ENCODE results near the gene HS3ST3A1. TPM values are rescaled to one million over a fixed set of nuclear protein-coding genes. Genes with fewer than 3 reads are reported as not detected.

The HS3ST3A1 gene
- total RNA-seq, 1 donor from 2014 or later: 0.16 TPM

- H3K4me3 ChIP-seq: no peak overlapping the region
- no peak for DNase-seq
- no peak overlapping the region for H3K27ac ChIP-seq (replicated peaks)
- H3K9me3 ChIP-seq (replicated peaks): no peaks in the 10 kb centered on the region
- intact Hi-C loops (cut with micrococcal nuclease): no loop called here
- TF ChIP-seq CTCF (IDR thresholded peaks at IDR 0.05; ENCODE audit: borderline replicate concordance): no peak
- H3K27me3 ChIP-seq (ENCODE audit: low read depth): peaks cover 5% of the 10 kb centered on the region
- H3K4me1 ChIP-seq: no peaks in the 10 kb centered on the region
- H3K36me3 ChIP-seq: no peaks in the 10 kb centered on the region
These were observed 75.9 kb downstream of the HS3ST3A1 start for GRCh38 chr17:13525876-13526275.

- H3K27me3 ChIP-seq (ENCODE audit: low read depth): peaks cover 2% of the 10 kb centered on the region
- no peaks in the 10 kb centered on the region for H3K9me3 ChIP-seq (replicated peaks)
- TF ChIP-seq CTCF (IDR thresholded peaks at IDR 0.05; ENCODE audit: borderline replicate concordance): no peak
- H3K27ac ChIP-seq (replicated peaks): no peak overlapping the region
- intact Hi-C loops (cut with micrococcal nuclease): no loop called here
- H3K4me3 ChIP-seq: no peak overlapping the region
- no peak for DNase-seq
- H3K36me3 ChIP-seq: no peaks in the 10 kb centered on the region
- no peaks in the 10 kb centered on the region for H3K4me1 ChIP-seq
These were observed 78.6 kb downstream of the HS3ST3A1 start for GRCh38 chr17:13523164-13523563.

DNA sequence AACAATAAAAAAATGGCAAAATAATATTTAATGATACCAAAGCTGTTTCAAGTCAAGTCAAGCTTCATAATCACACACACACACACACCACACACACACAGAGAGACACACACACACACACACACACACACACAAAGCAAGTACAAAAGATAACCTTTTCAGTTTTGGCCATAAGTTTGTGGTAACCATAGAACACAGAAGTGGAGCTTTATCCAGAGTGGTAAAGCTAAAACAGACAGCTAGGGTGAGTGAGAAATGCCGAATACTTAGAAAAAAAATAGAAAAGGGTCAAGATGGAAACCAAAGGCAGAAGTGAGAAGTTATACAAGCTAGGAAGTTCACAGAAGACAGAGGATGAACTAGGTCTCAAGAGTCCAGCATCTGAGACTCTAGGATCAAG is 79.0 kb downstream of the HS3ST3A1 start:
- Histone ChIP-seq H3K27me3 (ENCODE audit: low read depth) (no peaks in the 10 kb centered on the region), H3K4me3 (no peak overlapping the region), H3K36me3 (no peaks in the 10 kb centered on the region), H3K9me3 (replicated peaks) (no peaks in the 10 kb centered on the region), H3K27ac (replicated peaks) (no peak overlapping the region), H3K4me1 (no peaks in the 10 kb centered on the region)
- TF ChIP-seq CTCF (IDR thresholded peaks at IDR 0.05; ENCODE audit: borderline replicate concordance): no peak
- DNase-seq: no peak
- intact Hi-C loops (cut with micrococcal nuclease): no loop called here

DNA sequence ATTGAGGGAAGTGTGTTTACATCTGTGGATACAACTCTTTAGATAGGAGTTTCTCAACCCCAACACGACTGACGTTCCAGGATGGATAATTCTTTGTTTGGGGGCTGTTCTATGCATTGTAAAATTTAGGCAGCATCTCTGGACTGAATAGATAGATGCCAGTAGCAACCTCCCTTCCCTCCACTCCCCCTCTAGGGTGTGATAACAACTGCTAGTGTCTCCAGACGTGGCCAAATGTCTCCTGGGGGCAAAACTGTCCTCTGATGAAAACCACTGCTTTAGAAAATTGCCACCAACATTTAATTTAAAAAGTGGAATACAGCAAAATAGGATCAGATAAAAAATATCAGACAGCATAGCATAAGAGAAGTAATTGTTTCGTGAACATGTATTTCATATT is 79.9 kb downstream of the HS3ST3A1 start:
- H3K4me3 ChIP-seq: no peak overlapping the region
- no peak for TF ChIP-seq CTCF (IDR thresholded peaks at IDR 0.05; ENCODE audit: borderline replicate concordance)

GRCh38 chr17:13520899-13521572 is 80.7 kb downstream of the HS3ST3A1 start:
- Histone ChIP-seq H3K4me1 (no peaks in the 10 kb centered on the region), H3K27ac (replicated peaks) (no peak overlapping the region), H3K36me3 (no peaks in the 10 kb centered on the region), H3K27me3 (ENCODE audit: low read depth) (no peaks in the 10 kb centered on the region), H3K9me3 (replicated peaks) (no peaks in the 10 kb centered on the region), H3K4me3 (no peak overlapping the region)
- TF ChIP-seq CTCF (IDR thresholded peaks at IDR 0.05; ENCODE audit: borderline replicate concordance): no peak
- intact Hi-C loops (cut with micrococcal nuclease): no loop called here
- DNase-seq: no peak

More for the DNA sequence above, 79.9 kb downstream of the HS3ST3A1 start:
- H3K9me3 ChIP-seq (replicated peaks): no peaks in the 10 kb centered on the region
- no peaks in the 10 kb centered on the region for H3K36me3 ChIP-seq
- no peaks in the 10 kb centered on the region for H3K4me1 ChIP-seq
- no peak overlapping the region for H3K27ac ChIP-seq (replicated peaks)
- intact Hi-C loops (cut with micrococcal nuclease): no loop called here
- H3K27me3 ChIP-seq (ENCODE audit: low read depth): no peaks in the 10 kb centered on the region
- no peak for DNase-seq

Data from left ventricle myocardium inferior (tissue), 1 donor.